Gastroesophageal sphincter (tissue), 3 donors: ENCODE data around the gene PDE3A.

Experiments
- CTCF ChIP-seq, 4 experiments: fragments of 200-600 bp in 2 of 4; fragments of 450-650 bp in 2 of 4; sonication (generic) in 1 of 4; IDR thresholded peaks; one replicate each; pipeline ENCODE4 v1.5.1; 2017 to 2019; ENCODE audit warnings: antibody characterized with exemption in 4 of 4, mild to moderate bottlenecking in 2 of 4, moderate library complexity in 2 of 4
- EP300 ChIP-seq: sonication (generic); formaldehyde crosslinking; IDR thresholded peaks from one replicate; pipeline ENCODE4 v1.6.1; 2017; ENCODE audit warnings: antibody characterized with exemption, mild to moderate bottlenecking
- POLR2A ChIP-seq, 2 donors: fragments of 450-650 bp; IDR thresholded peaks; one replicate each; pipeline ENCODE4 v1.6.1; 2017; ENCODE audit warnings: antibody characterized with exemption in 2 of 2, mild to moderate bottlenecking in 2 of 2, moderate library complexity in 1 of 2
- POLR2AphosphoS5 ChIP-seq: sonication (generic); formaldehyde crosslinking; IDR thresholded peaks from one replicate; pipeline ENCODE4 v1.6.1; 2017; ENCODE audit warnings: antibody characterized with exemption

- TF ChIP-seq CTCF (IDR thresholded peaks at IDR 0.05): no peak
- TF ChIP-seq POLR2AphosphoS5: no peak
- no peak for TF ChIP-seq POLR2A (IDR thresholded peaks at IDR 0.05)
- TF ChIP-seq EP300: no peak
These were observed 285.5 kb downstream of the PDE3A start for GRCh38 chr12:20653871-20654270.
